OCI-LY1 (cell line): ENCODE data around the gene SLC26A11.

Experiments
- H2AFZ ChIP-seq: fragments of 200-600 bp; sonication (generic), shearing (Covaris generic); 2 replicates; pipeline ENCODE4 v1.6.0; 2014; ENCODE audit warnings: antibody characterized with exemption, mild to moderate bottlenecking, low read length
- H3F3A ChIP-seq: fragments of 200-600 bp; sonication (generic), shearing (Covaris generic); 2 replicates; pipeline ENCODE4 v1.6.0; 2014; ENCODE audit warnings: mild to moderate bottlenecking, antibody characterized with exemption, low read length, moderate library complexity; ENCODE audit not compliant: insufficient read depth
- H3K27ac ChIP-seq: fragments of 200-600 bp; sonication (generic); 2 replicates; pipeline ENCODE4 v1.5.1; 2014; ENCODE audit warnings: low read length, mixed run types, mild to moderate bottlenecking, low read depth; ENCODE audit not compliant: poor library complexity, severe bottlenecking
- H3K27me3 ChIP-seq: fragments of 200-600 bp; sonication (generic); 2 replicates; pipeline ENCODE4 v1.6.0; 2014; ENCODE audit warnings: antibody characterized with exemption, mild to moderate bottlenecking, low read length, moderate library complexity; ENCODE audit not compliant: insufficient read depth
- H3K36me3 ChIP-seq: fragments of 200-600 bp; sonication (generic); 2 replicates; pipeline ENCODE4 v1.6.1; 2014; ENCODE audit warnings: mild to moderate bottlenecking, antibody characterized with exemption, low read length, moderate library complexity, mixed read lengths; ENCODE audit not compliant: insufficient read depth
- H3K4me1 ChIP-seq: fragments of 200-600 bp; sonication (generic); 2 replicates; pipeline ENCODE4 v1.5.1; 2014; ENCODE audit warnings: mild to moderate bottlenecking, low read length, moderate library complexity; ENCODE audit not compliant: insufficient read depth, severe bottlenecking
- H3K4me2 ChIP-seq: fragments of 200-600 bp; sonication (generic), shearing (Covaris generic); 2 replicates; pipeline ENCODE4 v1.6.1; 2014; ENCODE audit warnings: low read length
- H3K4me3 ChIP-seq: fragments of 200-600 bp; sonication (generic); 2 replicates; pipeline ENCODE4 v1.5.1; 2014; ENCODE audit warnings: low read length, low read depth, mild to moderate bottlenecking, mixed read lengths; ENCODE audit not compliant: poor library complexity, severe bottlenecking
- H3K79me2 ChIP-seq: fragments of 200-600 bp; shearing (Covaris generic); 2 replicates; pipeline ENCODE4 v1.6.1; 2016; ENCODE audit warnings: mixed run types, low read length, mixed read lengths; ENCODE audit not compliant: insufficient read depth
- H3K9ac ChIP-seq: fragments of 200-600 bp; sonication (generic), shearing (Covaris generic); 2 replicates; pipeline ENCODE4 v1.6.1; 2014; ENCODE audit warnings: mild to moderate bottlenecking, low read length, mixed read lengths
- H3K9me2 ChIP-seq: fragments of 200-600 bp; sonication (generic), shearing (Covaris generic); 2 replicates; pipeline ENCODE4 v1.6.1; 2014; ENCODE audit warnings: low read depth, mild to moderate bottlenecking, low read length, mixed read lengths
- H3K9me3 ChIP-seq: fragments of 200-600 bp; shearing (Covaris generic); 2 replicates; pipeline ENCODE4 v1.6.1; 2014; ENCODE audit warnings: low read length, mixed read lengths
- H4K20me1 ChIP-seq: fragments of 200-600 bp; sonication (generic), shearing (Covaris generic); 2 replicates; pipeline ENCODE4 v1.6.0; 2016; ENCODE audit warnings: mild to moderate bottlenecking, low read length; ENCODE audit not compliant: insufficient read depth
- EZH2 ChIP-seq: fragments of 200-600 bp; sonication (generic), shearing (Covaris generic); IDR thresholded peaks from 2 replicates; pipeline ENCODE4 v1.8.0; 2017; ENCODE audit warnings: borderline replicate concordance, mixed run types, mild to moderate bottlenecking, antibody characterized with exemption, low read length, moderate library complexity, mixed read lengths
- TF ChIP-seq, protein P1 (sequence below): fragments of 200-600 bp; sonication (generic), shearing (Covaris generic); IDR thresholded peaks from 2 replicates; pipeline ENCODE4 v1.5.1; 2017; ENCODE audit warnings: mild to moderate bottlenecking, antibody characterized with exemption, low read length, moderate library complexity, mixed read lengths

SLC26A11 gene

DNA sequence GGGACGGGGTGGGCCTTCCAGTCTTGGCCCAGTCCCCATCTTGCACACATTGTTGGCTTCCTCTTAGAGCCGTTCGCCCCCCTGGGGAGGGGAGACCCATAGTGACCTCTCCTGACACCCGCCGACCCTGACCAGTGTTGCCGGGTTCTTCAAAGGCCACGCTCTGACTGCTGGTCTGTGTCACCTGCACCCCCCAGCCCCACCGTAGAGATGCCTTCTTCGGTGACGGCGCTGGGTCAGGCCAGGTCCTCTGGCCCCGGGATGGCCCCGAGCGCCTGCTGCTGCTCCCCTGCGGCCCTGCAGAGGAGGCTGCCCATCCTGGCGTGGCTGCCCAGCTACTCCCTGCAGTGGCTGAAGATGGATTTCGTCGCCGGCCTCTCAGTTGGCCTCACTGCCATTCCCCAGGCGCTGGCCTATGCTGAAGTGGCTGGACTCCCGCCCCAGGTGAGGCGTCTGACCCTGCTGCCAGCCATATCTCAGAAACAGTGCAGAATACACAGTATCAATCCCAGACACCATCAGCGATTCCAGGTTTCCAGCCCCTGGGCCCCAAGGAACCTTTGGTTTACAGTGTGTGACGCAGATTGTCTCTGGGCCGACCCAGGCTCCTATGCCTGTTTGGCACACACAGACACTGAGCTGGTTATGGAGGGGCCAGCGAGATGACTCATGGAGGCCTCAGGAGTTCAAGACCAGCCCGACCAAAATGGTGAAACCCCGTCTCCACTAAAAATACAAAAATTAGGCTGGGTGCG is 1.3 kb downstream of the SLC26A11 start:
- Histone ChIP-seq H3K27ac (no peak overlapping the region), H3K36me3 (no peaks in the 10 kb centered on the region), H3K9me2 (no peaks in the 10 kb centered on the region), H3K4me1 (peaks cover 16% of the 10 kb centered on the region), H2AFZ (no peak overlapping the region), H3F3A (no peaks in the 10 kb centered on the region; the same call in 1 of the 2 replicates), H3K27me3 (peaks cover 27% of the 10 kb centered on the region; the same call in 1 of the 2 replicates), H3K9ac (no peak overlapping the region), H4K20me1 (no peaks in the 10 kb centered on the region), H3K9me3 (no peaks in the 10 kb centered on the region), H3K4me3 (no peak overlapping the region), H3K79me2 (no peaks in the 10 kb centered on the region), H3K4me2 (no peak overlapping the region)
- TF ChIP-seq, protein P1, sequence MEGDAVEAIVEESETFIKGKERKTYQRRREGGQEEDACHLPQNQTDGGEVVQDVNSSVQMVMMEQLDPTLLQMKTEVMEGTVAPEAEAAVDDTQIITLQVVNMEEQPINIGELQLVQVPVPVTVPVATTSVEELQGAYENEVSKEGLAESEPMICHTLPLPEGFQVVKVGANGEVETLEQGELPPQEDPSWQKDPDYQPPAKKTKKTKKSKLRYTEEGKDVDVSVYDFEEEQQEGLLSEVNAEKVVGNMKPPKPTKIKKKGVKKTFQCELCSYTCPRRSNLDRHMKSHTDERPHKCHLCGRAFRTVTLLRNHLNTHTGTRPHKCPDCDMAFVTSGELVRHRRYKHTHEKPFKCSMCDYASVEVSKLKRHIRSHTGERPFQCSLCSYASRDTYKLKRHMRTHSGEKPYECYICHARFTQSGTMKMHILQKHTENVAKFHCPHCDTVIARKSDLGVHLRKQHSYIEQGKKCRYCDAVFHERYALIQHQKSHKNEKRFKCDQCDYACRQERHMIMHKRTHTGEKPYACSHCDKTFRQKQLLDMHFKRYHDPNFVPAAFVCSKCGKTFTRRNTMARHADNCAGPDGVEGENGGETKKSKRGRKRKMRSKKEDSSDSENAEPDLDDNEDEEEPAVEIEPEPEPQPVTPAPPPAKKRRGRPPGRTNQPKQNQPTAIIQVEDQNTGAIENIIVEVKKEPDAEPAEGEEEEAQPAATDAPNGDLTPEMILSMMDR, result no peak
- no peak for TF ChIP-seq EZH2

DNA sequence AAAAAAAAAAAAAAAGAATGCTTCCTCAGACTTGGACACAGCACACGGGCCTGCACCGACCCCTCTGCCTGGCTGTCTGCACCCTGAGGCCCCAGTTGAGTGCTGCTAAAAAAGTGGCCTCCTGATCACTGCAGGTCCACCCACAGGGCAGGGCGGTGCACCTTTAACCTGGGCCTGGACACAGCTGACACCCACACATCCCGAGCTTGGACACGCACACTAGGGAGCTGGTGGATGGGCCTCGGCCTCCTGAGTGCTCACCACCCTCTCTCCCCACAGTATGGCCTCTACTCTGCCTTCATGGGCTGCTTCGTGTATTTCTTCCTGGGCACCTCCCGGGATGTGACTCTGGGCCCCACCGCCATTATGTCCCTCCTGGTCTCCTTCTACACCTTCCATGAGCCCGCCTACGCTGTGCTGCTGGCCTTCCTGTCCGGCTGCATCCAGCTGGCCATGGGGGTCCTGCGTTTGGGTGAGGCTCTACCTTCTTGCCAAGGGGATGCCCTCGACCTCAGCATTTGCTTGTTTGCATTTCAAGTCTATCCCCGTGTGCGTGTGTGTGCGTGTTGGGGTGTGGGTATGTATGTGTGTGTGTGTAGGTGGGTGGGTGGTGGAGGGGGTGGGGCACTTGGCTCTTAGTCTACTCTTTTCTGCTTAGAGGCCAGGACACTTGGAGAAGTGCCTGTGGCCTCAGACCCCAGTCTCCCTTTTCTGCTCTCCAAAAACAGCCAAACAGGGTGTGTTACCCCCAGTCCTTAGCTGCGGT is 2.3 kb downstream of the SLC26A11 start:
- H3K27me3 ChIP-seq, result peaks cover 23% of the 10 kb centered on the region
- no peak overlapping the region for H3K9ac ChIP-seq
- TF ChIP-seq EZH2, result no peak
- TF ChIP-seq, protein P1, result no peak
- peaks cover 16% of the 10 kb centered on the region for H3K4me1 ChIP-seq
- no peaks in the 10 kb centered on the region for H3K79me2 ChIP-seq
- H3F3A ChIP-seq, result no peaks in the 10 kb centered on the region; the same call in 1 of the 2 replicates
- no peak overlapping the region for H2AFZ ChIP-seq
- H3K36me3 ChIP-seq, result no peaks in the 10 kb centered on the region
- no peaks in the 10 kb centered on the region for H3K9me2 ChIP-seq
- no peaks in the 10 kb centered on the region for H3K9me3 ChIP-seq
- H3K4me3 ChIP-seq, result no peak overlapping the region
- H3K27ac ChIP-seq, result no peak overlapping the region
- H3K4me2 ChIP-seq, result no peak overlapping the region
- no peaks in the 10 kb centered on the region for H4K20me1 ChIP-seq

DNA sequence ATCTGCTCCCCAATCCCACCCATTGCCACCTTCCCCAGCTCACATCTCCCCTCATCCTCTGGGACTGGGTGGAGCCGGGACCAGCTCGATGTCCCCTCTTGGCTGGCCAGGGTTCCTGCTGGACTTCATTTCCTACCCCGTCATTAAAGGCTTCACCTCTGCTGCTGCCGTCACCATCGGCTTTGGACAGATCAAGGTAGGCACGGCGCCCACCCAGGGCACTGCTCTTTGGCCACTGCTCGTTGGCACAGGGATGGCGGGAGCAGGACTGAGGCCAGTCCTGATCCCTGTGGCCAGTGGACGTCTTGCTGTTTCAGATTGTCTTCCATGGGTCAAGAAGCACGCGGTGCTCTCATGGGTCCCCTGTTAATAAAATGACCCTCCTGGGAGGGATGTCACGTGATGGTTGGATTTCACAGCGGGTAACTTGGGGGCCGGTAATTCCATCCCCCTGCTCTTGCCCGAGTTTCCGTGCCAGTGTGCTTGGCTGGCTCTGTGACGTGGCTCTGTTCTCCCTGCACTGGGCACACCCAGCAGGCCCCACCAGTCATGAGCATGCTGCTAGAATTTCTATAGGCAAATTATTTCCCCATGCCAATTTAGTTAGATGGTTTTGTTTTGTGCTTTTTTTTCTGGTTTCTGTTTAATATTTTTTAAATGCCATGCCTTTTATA is 3.1 kb downstream of the SLC26A11 start:
- no peaks in the 10 kb centered on the region; the same call in 1 of the 2 replicates for H3F3A ChIP-seq
- H3K27me3 ChIP-seq, result peaks cover 18% of the 10 kb centered on the region
- no peaks in the 10 kb centered on the region for H3K79me2 ChIP-seq
- no peak for TF ChIP-seq EZH2
- TF ChIP-seq, protein P1, result no peak
- H3K4me2 ChIP-seq, result no peak overlapping the region
- H3K36me3 ChIP-seq, result no peaks in the 10 kb centered on the region
- no peak overlapping the region for H3K9ac ChIP-seq
- H2AFZ ChIP-seq, result no peak overlapping the region
- H3K9me3 ChIP-seq, result no peaks in the 10 kb centered on the region
- peaks cover 16% of the 10 kb centered on the region for H3K4me1 ChIP-seq
- no peaks in the 10 kb centered on the region for H4K20me1 ChIP-seq
- H3K9me2 ChIP-seq, result no peaks in the 10 kb centered on the region
- no peak overlapping the region for H3K4me3 ChIP-seq
- H3K27ac ChIP-seq, result no peak overlapping the region
